Gastrocnemius medialis (tissue), 4 donors: Measurements from ENCODE around the gene SCUBE1. TPM values are rescaled to one million over a fixed set of nuclear protein-coding genes. Genes with fewer than 3 reads are reported as not detected.

Source experiments
- ATAC-seq, 2 donors: fragments of 150-250 bp; one replicate each; pipeline ENCODE4 v1.9.1; 2016
- DNase-seq, 2 donors: peaks; one replicate each; pipeline ENCODE4 v3.0.0-alpha.2; 2019
- H3K27ac ChIP-seq, 4 donors: fragments of 200-600 bp; sonication (generic); 1 replicate in 1 of 4; 2 replicates in 3 of 4; pipeline ENCODE4 v1.5.1; 2016 to 2018; ENCODE audit warnings: mild to moderate bottlenecking in 2 of 4, moderate library complexity in 1 of 4
- H3K27me3 ChIP-seq, 3 donors: fragments of 200-600 bp; sonication (generic) in 2 of 3; 1 replicate in 1 of 3; 2 replicates in 2 of 3; pipeline versions ENCODE4 v1.5.1 to v1.6.0; 2016 to 2019; ENCODE audit warnings: mild to moderate bottlenecking in 1 of 3, moderate library complexity in 1 of 3
- H3K36me3 ChIP-seq, 2 donors: fragments of 200-600 bp; sonication (generic) in 1 of 2; one replicate each; pipeline ENCODE4 v1.5.1; 2017 to 2018
- H3K4me1 ChIP-seq, 2 donors: fragments of 200-600 bp; sonication (generic) in 1 of 2; one replicate each; pipeline ENCODE4 v1.5.1; 2016 to 2017; ENCODE audit warnings: mild to moderate bottlenecking in 2 of 2
- H3K4me3 ChIP-seq, 4 donors: fragments of 200-600 bp; sonication (generic) in 3 of 4; 1 replicate in 1 of 4; 2 replicates in 3 of 4; pipeline ENCODE4 v1.5.1; 2016 to 2019; ENCODE audit warnings: mild to moderate bottlenecking in 2 of 4
- H3K9me3 ChIP-seq, 3 donors: fragments of 200-600 bp; sonication (generic) in 2 of 3; 1 replicate in 1 of 3; 2 replicates in 2 of 3; pipeline ENCODE4 v1.5.1; 2016 to 2019
- CTCF ChIP-seq, 5 experiments: fragments of 450-650 bp in 3 of 5; fragments of 200-600 bp in 2 of 5; sonication (generic) in 2 of 5; IDR thresholded peaks in 4 of 5; conservative IDR thresholded peaks in 1 of 5; 1 replicate in 4 of 5; 2 replicates in 1 of 5; pipeline ENCODE4 v1.5.1; 2016 to 2019; ENCODE audit warnings: antibody characterized with exemption in 5 of 5, mild to moderate bottlenecking in 3 of 5, moderate library complexity in 3 of 5
- POLR2A ChIP-seq, 2 donors: fragments of 450-650 bp; IDR thresholded peaks; one replicate each; pipeline ENCODE4 v1.6.1; 2017; ENCODE audit warnings: antibody characterized with exemption in 2 of 2, mild to moderate bottlenecking in 2 of 2, moderate library complexity in 2 of 2
- in situ Hi-C, 4 donors: fragments of 200-750 bp; cut with MboI; loops; one replicate each; pipeline versions ENCODE4 v1.15.0 to v1.8.0; 2017; ENCODE audit warnings: low sequenced_read_pairs in 4 of 4
- intact Hi-C: fragments of 100-400 bp; cut with DNase I; formaldehyde crosslinking; loops from one replicate; pipeline ENCODE4 v1.15.1; 2023; ENCODE audit warnings: low total_unique reads
- total RNA-seq, 4 donors: library from RNA; depleted of rRNA; stranded (reverse); fragments of >200 nt; gene quantifications; one replicate each; pipeline versions ENCODE4 v1.1.0 to v1.2.3, GENCODE V29; 2016

SCUBE1 gene
- total RNA-seq, 4 donors from 2014 or later, result 0.20 to 0.55 (median 0.41) TPM

GRCh38 chr22:43274595-43275240 lies 68.5 kb downstream of the SCUBE1 start:
- ATAC-seq, result no peak
- no peak overlapping the region for H3K27ac ChIP-seq
- no peak overlapping the region for H3K4me3 ChIP-seq
- TF ChIP-seq CTCF (IDR thresholded peaks at IDR 0.05 in 4 of 5, conservative IDR thresholded peaks at IDR 0.05 in 1 of 5), result no peak
- no peak for TF ChIP-seq POLR2A (IDR thresholded peaks at IDR 0.05)
- H3K36me3 ChIP-seq, result no peaks in the 10 kb centered on the region
- DNase-seq, result no peak
- no peaks in the 10 kb centered on the region for H3K4me1 ChIP-seq
- H3K27me3 ChIP-seq, result no peaks in the 10 kb centered on the region
- intact Hi-C loops, result loop anchor here (2.0 kb wide), 2 partner anchors 70 to 110 kb away; no protein-coding TSS in a partner anchor
- H3K9me3 ChIP-seq, result no peaks in the 10 kb centered on the region
- in situ Hi-C loops, result loop anchor here in 3 of 4 donors (10.0 kb wide), 2 partner anchors 70 to 80 kb away; partner anchors contain the start of gene SCUBE1 (in 2 of the 3)

GRCh38 chr22:43273902-43274484 lies 69.2 kb downstream of the SCUBE1 start:
- Histone ChIP-seq H3K9me3 (no peaks in the 10 kb centered on the region), H3K4me3 (no peak overlapping the region), H3K4me1 (no peaks in the 10 kb centered on the region), H3K27ac (no peak overlapping the region), H3K36me3 (no peaks in the 10 kb centered on the region), H3K27me3 (no peaks in the 10 kb centered on the region)
- ATAC-seq (peak; percentile 55 to 78), DNase-seq (peak in 1 of 2 donors; percentile 21)
- intact Hi-C loops, result loop anchor here (2.0 kb wide), 2 partner anchors 71 to 111 kb away; no protein-coding TSS in a partner anchor
- in situ Hi-C loops, result loop anchor here in 3 of 4 donors (10.0 kb wide), 2 partner anchors 71 to 81 kb away; partner anchors contain the start of gene SCUBE1 (in 2 of the 3)
- TF ChIP-seq CTCF (IDR thresholded peaks at IDR 0.05 in 4 of 5, conservative IDR thresholded peaks at IDR 0.05 in 1 of 5) (peak; percentile 24 to 61 (median 47)), POLR2A (IDR thresholded peaks at IDR 0.05) (no peak)

- no peaks in the 10 kb centered on the region for H3K4me1 ChIP-seq
- no peak overlapping the region for H3K4me3 ChIP-seq
- TF ChIP-seq POLR2A (IDR thresholded peaks at IDR 0.05), result no peak
- TF ChIP-seq CTCF (IDR thresholded peaks at IDR 0.05 in 4 of 5, conservative IDR thresholded peaks at IDR 0.05 in 1 of 5), result no peak
- H3K27me3 ChIP-seq, result peaks cover 0 to 4% (median 0%) of the 10 kb centered on the region in 3 donors
- ATAC-seq, result no peak
- H3K9me3 ChIP-seq, result no peaks in the 10 kb centered on the region
- no peak for DNase-seq
- H3K36me3 ChIP-seq, result no peaks in the 10 kb centered on the region
- in situ Hi-C loops, result loop anchor here in 3 of 4 donors (10.0 kb wide), 2 partner anchors 72 to 82 kb away; partner anchors contain the start of gene SCUBE1 (in 2 of the 3)
- H3K27ac ChIP-seq, result no peak overlapping the region
- intact Hi-C loops, result no loop called here
These were observed 70.3 kb downstream of the SCUBE1 start for GRCh38 chr22:43272869-43273318.

GRCh38 chr22:43272301-43272700 lies 70.9 kb downstream of the SCUBE1 start:
- Histone ChIP-seq H3K4me1 (no peaks in the 10 kb centered on the region), H3K27ac (no peak overlapping the region), H3K4me3 (no peak overlapping the region), H3K36me3 (no peaks in the 10 kb centered on the region), H3K9me3 (no peaks in the 10 kb centered on the region), H3K27me3 (peaks cover 0 to 4% (median 0%) of the 10 kb centered on the region in 3 donors)
- intact Hi-C loops (no loop called here), in situ Hi-C loops (loop anchor here in 3 of 4 donors (10.0 kb wide), 2 partner anchors 72 to 82 kb away; partner anchors contain the start of gene SCUBE1 (in 2 of the 3))
- no peak for DNase-seq
- ATAC-seq, result no peak
- no peak for TF ChIP-seq CTCF (IDR thresholded peaks at IDR 0.05 in 4 of 5, conservative IDR thresholded peaks at IDR 0.05 in 1 of 5)
- TF ChIP-seq POLR2A (IDR thresholded peaks at IDR 0.05), result no peak
